ENCODE data around the gene PYGM. TPM values are rescaled to one million over a fixed set of nuclear protein-coding genes. Genes with fewer than 3 reads are reported as not detected.

The PYGM gene
- total and polyA plus RNA-seq, 10 donors: 1.7 to 7.2 (median 4.2) TPM

GRCh38 chr11:64776875-64777274, 17.1 kb upstream of the PYGM start:
- intact Hi-C loops (cut with DNase I; ENCODE audit: low total_unique reads): no loop called here
- peaks cover 9 to 57% (median 45%) of the 10 kb centered on the region in 6 donors for H3K36me3 ChIP-seq

GRCh38 chr11:64776425-64776824, 16.7 kb upstream of the PYGM start:
- no peak for DNase-seq
- H3K36me3 ChIP-seq: peaks cover 11 to 61% (median 50%) of the 10 kb centered on the region in 6 donors
- peak overlapping the region; percentile 72 to 94 (median 84) for H3K4me3 ChIP-seq
- no peaks in the 10 kb centered on the region for H3K9me3 ChIP-seq
- TF ChIP-seq POLR2AphosphoS5 (IDR thresholded peaks at IDR 0.05) (no peak), POLR2A (IDR thresholded peaks at IDR 0.05) (no peak), CTCF (IDR thresholded peaks at IDR 0.05 in 8 of 11, conservative IDR thresholded peaks at IDR 0.05 in 3 of 11) (no peak)
- 52 to 80% (median 68%) methylated on average over 6 of the region's 6 CpGs for WGBS, 5 donors
- peak overlapping the region in 6 of 8 donors; percentile 100 for H3K27ac ChIP-seq
- H3K27me3 ChIP-seq (replicated peaks in 1 of 7): no peaks in the 10 kb centered on the region
- peaks cover 67 to 80% (median 73%) of the 10 kb centered on the region in 6 donors for H3K4me1 ChIP-seq
- intact Hi-C loops (cut with DNase I; ENCODE audit: low total_unique reads): no loop called here

More at GRCh38 chr11:64776875-64777274, 17.1 kb upstream of the PYGM start:
- peak overlapping the region; percentile 72 to 94 (median 84) for H3K4me3 ChIP-seq
- TF ChIP-seq CTCF (IDR thresholded peaks at IDR 0.05 in 8 of 11, conservative IDR thresholded peaks at IDR 0.05 in 3 of 11) (no peak), POLR2AphosphoS5 (IDR thresholded peaks at IDR 0.05) (no peak), POLR2A (IDR thresholded peaks at IDR 0.05) (no peak)
- H3K27ac ChIP-seq: peak overlapping the region in 7 of 8 donors; percentile 100
- H3K27me3 ChIP-seq (replicated peaks in 1 of 7): no peaks in the 10 kb centered on the region
- peak; percentile 42 for DNase-seq
- peaks cover 63 to 79% (median 69%) of the 10 kb centered on the region in 6 donors for H3K4me1 ChIP-seq
- WGBS, 5 donors: 11 to 14% (median 11%) methylated on average over 3 of the region's 3 CpGs
- no peaks in the 10 kb centered on the region for H3K9me3 ChIP-seq

- Histone ChIP-seq H3K4me3 (no peak overlapping the region), H3K36me3 (peaks cover 11 to 84% (median 72%) of the 10 kb centered on the region in 6 donors), H3K27me3 (replicated peaks in 1 of 7) (no peaks in the 10 kb centered on the region), H3K9me3 (no peaks in the 10 kb centered on the region), H3K27ac (peak overlapping the region; percentile 19 to 100 (median 92)), H3K4me1 (peaks cover 63 to 84% (median 75%) of the 10 kb centered on the region in 6 donors)
- intact Hi-C loops (cut with DNase I; ENCODE audit: low total_unique reads): no loop called here
- 58 to 82% (median 69%) methylated on average over 5 of the region's 5 CpGs for WGBS, 5 donors
- DNase-seq: no peak
- no peak for TF ChIP-seq POLR2A (IDR thresholded peaks at IDR 0.05)
- peak in 1 of 3 donors; percentile 33 for TF ChIP-seq POLR2AphosphoS5 (IDR thresholded peaks at IDR 0.05)
Observed at GRCh38 chr11:64774144-64774543, 14.4 kb upstream of the PYGM start.

- Histone ChIP-seq H3K9me3 (no peaks in the 10 kb centered on the region), H3K4me1 (peaks cover 72 to 100% (median 92%) of the 10 kb centered on the region in 6 donors), H3K36me3 (peaks cover 11 to 100% (median 89%) of the 10 kb centered on the region in 6 donors), H3K27me3 (replicated peaks in 1 of 7) (no peaks in the 10 kb centered on the region), H3K27ac (peak overlapping the region; percentile 67 to 100 (median 92)), H3K4me3 (peak overlapping the region in 4 of 8 donors; percentile 4 to 45 (median 7))
- intact Hi-C loops (cut with DNase I; ENCODE audit: low total_unique reads): no loop called here
- TF ChIP-seq POLR2A (IDR thresholded peaks at IDR 0.05) (no peak), POLR2AphosphoS5 (IDR thresholded peaks at IDR 0.05) (peak in 1 of 3 donors; percentile 28)
- WGBS, 5 donors: 19 to 38% (median 23%) methylated on average over 3 of the region's 3 CpGs
- no peak for DNase-seq
Observed at GRCh38 chr11:64772303-64773018, 12.7 kb upstream of the PYGM start.

GRCh38 chr11:64771861-64772260, 12.1 kb upstream of the PYGM start:
- Histone ChIP-seq H3K27me3 (replicated peaks in 1 of 7) (no peaks in the 10 kb centered on the region), H3K4me3 (peak overlapping the region in 4 of 8 donors; percentile 4 to 45 (median 7)), H3K27ac (peak overlapping the region; percentile 67 to 100 (median 92)), H3K9me3 (no peaks in the 10 kb centered on the region), H3K36me3 (peaks cover 13 to 100% (median 95%) of the 10 kb centered on the region in 6 donors), H3K4me1 (peaks cover 74 to 100% (median 93%) of the 10 kb centered on the region in 6 donors)
- no peak for DNase-seq
- 42 to 61% (median 49%) methylated on average over 2 of the region's 2 CpGs for WGBS, 5 donors
- intact Hi-C loops (cut with DNase I; ENCODE audit: low total_unique reads): no loop called here
- TF ChIP-seq POLR2A (IDR thresholded peaks at IDR 0.05) (no peak), POLR2AphosphoS5 (IDR thresholded peaks at IDR 0.05) (peak in 1 of 3 donors; percentile 46), CTCF (IDR thresholded peaks at IDR 0.05 in 8 of 11, conservative IDR thresholded peaks at IDR 0.05 in 3 of 11) (no peak)
